Ecto neural progenitor cell (in vitro differentiated cells): ENCODE data around the gene NPDC1.
A peak's percentile ranks its signal among the peaks of the same experiment; 100 is the strongest.
"Not testable (repeated sequence)": the region's sequence is repeated elsewhere in the genome, so short reads cannot be mapped to it uniquely, and the experiment has no call there.

ENCODE experiments used
- DNase-seq: peaks from one replicate; pipeline ENCODE4 v3.0.0-alpha.2; 2018; ENCODE audit warnings: low spot score

The NPDC1 gene

GRCh38 chr9:137075275-137075775, 29.3 kb upstream of the NPDC1 start:
- DNase-seq: no peak

GRCh38 chr9:137074657-137075274, 28.8 kb upstream of the NPDC1 start:
- no peak for DNase-seq

- DNase-seq: no peak
Observed at GRCh38 chr9:137073992-137074399, 28.0 kb upstream of the NPDC1 start.

GRCh38 chr9:137071282-137071681, 25.3 kb upstream of the NPDC1 start:
- DNase-seq: no peak

GRCh38 chr9:137070906-137071275, 24.9 kb upstream of the NPDC1 start:
- peak; percentile 77 for DNase-seq

- peak; percentile 92 for DNase-seq
Observed at GRCh38 chr9:137070201-137070905, 24.4 kb upstream of the NPDC1 start, which contains the start of gene SAPCD2. TSS of gene SAPCD2 (minus strand) at chr9:137070557. CDS start at chr9:137070460, 97 bp downstream.

GRCh38 chr9:137069508-137070091, 23.6 kb upstream of the NPDC1 start:
- DNase-seq: peak; percentile 68

- DNase-seq: no peak
Observed at GRCh38 chr9:137068539-137069507, 22.8 kb upstream of the NPDC1 start.

GRCh38 chr9:137067860-137068538, 22.0 kb upstream of the NPDC1 start:
- DNase-seq: peak; percentile 82

- DNase-seq: no peak
Observed at GRCh38 chr9:137066096-137066861, 20.3 kb upstream of the NPDC1 start.

GRCh38 chr9:137065336-137065967, 19.5 kb upstream of the NPDC1 start:
- DNase-seq: no peak

GRCh38 chr9:137064880-137065164, 18.8 kb upstream of the NPDC1 start:
- no peak for DNase-seq

GRCh38 chr9:137064027-137064879, 18.3 kb upstream of the NPDC1 start:
- peak; percentile 86 for DNase-seq

GRCh38 chr9:137063311-137064026, 17.5 kb upstream of the NPDC1 start:
- no peak for DNase-seq

GRCh38 chr9:137062798-137063197, 16.8 kb upstream of the NPDC1 start:
- not testable (repeated sequence) for DNase-seq

- no peak for DNase-seq
Observed at GRCh38 chr9:137062384-137062783, 16.4 kb upstream of the NPDC1 start.

GRCh38 chr9:137058521-137059234, 12.7 kb upstream of the NPDC1 start:
- no peak for DNase-seq

- no peak for DNase-seq
Observed at GRCh38 chr9:137057545-137057944, 11.6 kb upstream of the NPDC1 start.
